WERI-Rb-1 (cell line): ENCODE results near the gene ERP27.

Source experiments
- DNase-seq: peaks from one replicate; pipeline ENCODE4 v3.0.0-alpha.2; 2020
- H3K27ac ChIP-seq: fragments of 250-450 bp; sonication (Bioruptor Pico); 2 replicates; pipeline ENCODE4 v1.5.1; 2020; ENCODE audit warnings: mild to moderate bottlenecking, moderate library complexity
- H3K27me3 ChIP-seq: fragments of 250-450 bp; sonication (Bioruptor Pico); 2 replicates; pipeline ENCODE4 v1.5.1; 2021; ENCODE audit warnings: mild to moderate bottlenecking, low read depth, moderate library complexity; ENCODE audit not compliant: insufficient read depth, severe bottlenecking
- H3K36me3 ChIP-seq: fragments of 250-450 bp; sonication (Bioruptor Pico); 2 replicates; pipeline ENCODE4 v1.5.1; 2020; ENCODE audit warnings: mild to moderate bottlenecking, moderate library complexity
- H3K4me3 ChIP-seq: 2 replicates; pipeline ENCODE4 v1.5.1; 2011; ENCODE audit warnings: low read depth, mild to moderate bottlenecking, control low read depth, low read length
- H3K9me3 ChIP-seq: fragments of 250-450 bp; sonication (Bioruptor Pico); 2 replicates; pipeline ENCODE4 v1.5.1; 2021; ENCODE audit warnings: mild to moderate bottlenecking, moderate library complexity; ENCODE audit not compliant: severe bottlenecking
- TF ChIP-seq, protein P1 (sequence below): IDR thresholded peaks from 2 replicates; pipeline ENCODE4 v1.5.1; 2011; ENCODE audit warnings: low read depth, mild to moderate bottlenecking, control low read depth, inconsistent platforms, low read length

Gene ERP27

DNA sequence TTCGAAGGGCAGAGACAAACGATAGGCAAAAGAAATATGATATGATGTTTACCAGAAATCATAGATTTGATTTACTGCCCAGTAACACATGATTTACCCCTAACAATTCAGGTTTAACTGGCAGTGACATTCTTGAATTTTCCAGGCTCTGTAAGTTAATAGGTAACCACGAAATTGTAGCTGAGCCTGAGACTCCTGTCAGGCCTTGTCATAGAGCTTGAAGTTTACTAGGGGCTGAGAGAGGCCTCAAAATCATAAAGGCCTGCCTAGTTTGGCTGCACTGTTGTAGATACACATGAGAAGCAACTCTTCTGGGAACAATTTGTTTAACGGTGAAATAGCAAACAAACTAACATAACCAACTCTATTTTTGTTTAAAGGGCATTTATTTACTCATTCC lies 3.3 kb downstream of the ERP27 start:
- Histone ChIP-seq H3K27ac (no peak overlapping the region), H3K9me3 (no peaks in the 10 kb centered on the region)

DNA sequence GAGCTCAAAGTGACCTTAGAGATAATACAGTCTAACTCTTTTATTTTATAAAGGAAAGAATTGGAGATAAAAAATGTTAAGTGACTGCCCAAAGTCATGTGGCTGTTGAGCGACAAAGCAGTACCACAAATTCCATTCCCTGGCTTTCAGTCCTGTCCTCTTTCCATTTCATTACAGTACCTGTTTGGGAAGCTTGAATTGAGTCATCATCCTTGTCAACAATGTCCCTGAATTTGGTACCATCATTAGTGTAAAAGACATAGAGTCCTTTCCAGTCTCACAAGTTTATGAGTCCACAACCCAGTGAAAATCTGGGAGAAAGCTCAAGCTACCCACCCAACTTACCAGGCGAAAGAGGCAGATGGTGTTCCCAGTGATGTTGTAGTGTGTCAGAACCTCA lies 3.8 kb downstream of the ERP27 start:
- Histone ChIP-seq H3K27ac (no peak overlapping the region), H3K36me3 (no peaks in the 10 kb centered on the region), H3K4me3 (no peak overlapping the region), H3K27me3 (no peaks in the 10 kb centered on the region), H3K9me3 (no peaks in the 10 kb centered on the region)
- DNase-seq: no peak
- TF ChIP-seq, protein P1, sequence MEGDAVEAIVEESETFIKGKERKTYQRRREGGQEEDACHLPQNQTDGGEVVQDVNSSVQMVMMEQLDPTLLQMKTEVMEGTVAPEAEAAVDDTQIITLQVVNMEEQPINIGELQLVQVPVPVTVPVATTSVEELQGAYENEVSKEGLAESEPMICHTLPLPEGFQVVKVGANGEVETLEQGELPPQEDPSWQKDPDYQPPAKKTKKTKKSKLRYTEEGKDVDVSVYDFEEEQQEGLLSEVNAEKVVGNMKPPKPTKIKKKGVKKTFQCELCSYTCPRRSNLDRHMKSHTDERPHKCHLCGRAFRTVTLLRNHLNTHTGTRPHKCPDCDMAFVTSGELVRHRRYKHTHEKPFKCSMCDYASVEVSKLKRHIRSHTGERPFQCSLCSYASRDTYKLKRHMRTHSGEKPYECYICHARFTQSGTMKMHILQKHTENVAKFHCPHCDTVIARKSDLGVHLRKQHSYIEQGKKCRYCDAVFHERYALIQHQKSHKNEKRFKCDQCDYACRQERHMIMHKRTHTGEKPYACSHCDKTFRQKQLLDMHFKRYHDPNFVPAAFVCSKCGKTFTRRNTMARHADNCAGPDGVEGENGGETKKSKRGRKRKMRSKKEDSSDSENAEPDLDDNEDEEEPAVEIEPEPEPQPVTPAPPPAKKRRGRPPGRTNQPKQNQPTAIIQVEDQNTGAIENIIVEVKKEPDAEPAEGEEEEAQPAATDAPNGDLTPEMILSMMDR: no peak

More for the DNA sequence above, 3.3 kb downstream of the ERP27 start:
- Histone ChIP-seq H3K36me3 (no peaks in the 10 kb centered on the region), H3K4me3 (no peak overlapping the region), H3K27me3 (no peaks in the 10 kb centered on the region)
- DNase-seq: no peak
- TF ChIP-seq, protein P1: no peak

DNA sequence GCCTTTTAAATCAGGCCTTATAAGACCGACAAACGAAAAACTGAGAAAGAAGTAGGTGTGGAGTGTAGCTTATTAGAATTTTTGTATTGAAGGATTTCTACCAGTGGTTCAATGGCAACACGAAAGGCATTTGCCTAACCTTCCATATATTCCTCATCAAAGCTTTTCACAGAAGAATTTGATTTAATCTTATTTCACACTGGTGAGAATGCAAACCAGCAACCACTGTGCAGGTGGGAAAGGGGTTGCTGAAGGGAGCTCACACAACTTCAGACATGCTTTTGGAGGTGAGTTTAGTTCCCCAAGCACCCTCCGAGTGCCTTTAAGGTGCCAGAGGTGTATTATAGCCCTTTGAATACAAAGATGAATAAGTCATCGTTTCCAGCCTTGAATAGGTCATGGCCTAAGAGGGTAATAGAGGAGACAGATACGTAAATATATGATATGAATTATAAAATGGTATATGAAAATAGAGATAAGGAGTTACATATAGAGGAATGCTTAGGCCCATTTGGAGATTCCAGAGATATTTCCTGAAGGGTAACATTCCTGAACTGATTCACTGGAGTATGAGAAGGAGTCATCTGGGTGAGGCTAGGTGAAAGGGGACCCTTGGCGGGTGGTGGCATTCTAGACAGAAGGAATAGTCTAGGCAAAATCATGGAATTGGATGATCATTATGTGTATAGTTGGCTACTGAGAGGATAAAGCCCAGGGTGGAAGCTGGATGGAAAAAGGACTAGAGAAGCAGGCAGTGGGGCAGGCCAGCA lies 6.4 kb downstream of the ERP27 start:
- TF ChIP-seq, protein P1: no peak
- no peak overlapping the region for H3K27ac ChIP-seq
- no peaks in the 10 kb centered on the region for H3K9me3 ChIP-seq
- DNase-seq: no peak
- no peaks in the 10 kb centered on the region for H3K36me3 ChIP-seq
- no peak overlapping the region for H3K4me3 ChIP-seq
- no peaks in the 10 kb centered on the region for H3K27me3 ChIP-seq

DNA sequence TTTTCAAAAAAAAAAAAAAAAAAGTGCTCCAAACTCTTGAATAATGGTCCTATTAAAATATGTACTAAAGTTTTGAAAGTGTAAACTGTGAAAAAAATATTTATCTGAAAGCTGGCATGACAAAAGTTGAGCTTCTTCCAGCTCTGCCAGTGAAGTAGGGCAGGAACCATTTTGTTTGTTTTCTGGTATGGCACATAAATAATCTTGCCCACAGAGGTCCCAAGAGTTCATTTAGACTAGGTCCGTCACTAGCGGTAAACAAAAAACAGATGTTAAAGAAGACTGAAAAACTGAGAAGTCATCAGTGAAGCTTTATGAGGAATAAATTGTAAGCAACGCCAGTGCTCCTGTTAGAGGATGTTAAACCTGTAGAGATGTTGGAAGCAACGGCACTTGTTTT lies 7.0 kb downstream of the ERP27 start:
- no peaks in the 10 kb centered on the region for H3K27me3 ChIP-seq
- TF ChIP-seq, protein P1: no peak
- no peaks in the 10 kb centered on the region for H3K36me3 ChIP-seq
- H3K4me3 ChIP-seq: no peak overlapping the region
- H3K9me3 ChIP-seq: no peaks in the 10 kb centered on the region
- H3K27ac ChIP-seq: no peak overlapping the region
- DNase-seq: no peak

DNA sequence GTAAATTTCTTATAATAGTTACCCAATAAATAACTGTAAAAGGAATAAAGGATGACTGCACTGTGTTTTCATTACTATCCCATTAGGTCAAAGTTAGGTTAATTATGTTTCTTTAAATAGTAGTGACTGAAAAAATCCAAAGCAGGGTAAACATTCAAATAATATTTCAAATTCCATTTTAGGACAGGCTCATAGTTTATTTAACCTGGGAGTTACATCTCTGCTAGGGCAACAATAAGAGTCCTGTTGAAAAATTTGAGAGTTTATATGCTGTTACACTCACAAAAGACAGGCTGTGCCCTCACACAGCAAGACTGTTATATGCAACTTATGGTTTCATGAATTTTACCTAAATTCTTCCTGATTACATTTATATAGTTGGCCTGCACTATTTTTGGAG lies 8.0 kb downstream of the ERP27 start:
- Histone ChIP-seq H3K9me3 (no peaks in the 10 kb centered on the region), H3K4me3 (no peak overlapping the region), H3K36me3 (no peaks in the 10 kb centered on the region), H3K27ac (no peak overlapping the region), H3K27me3 (no peaks in the 10 kb centered on the region)
- DNase-seq: no peak
- TF ChIP-seq, protein P1: no peak

DNA sequence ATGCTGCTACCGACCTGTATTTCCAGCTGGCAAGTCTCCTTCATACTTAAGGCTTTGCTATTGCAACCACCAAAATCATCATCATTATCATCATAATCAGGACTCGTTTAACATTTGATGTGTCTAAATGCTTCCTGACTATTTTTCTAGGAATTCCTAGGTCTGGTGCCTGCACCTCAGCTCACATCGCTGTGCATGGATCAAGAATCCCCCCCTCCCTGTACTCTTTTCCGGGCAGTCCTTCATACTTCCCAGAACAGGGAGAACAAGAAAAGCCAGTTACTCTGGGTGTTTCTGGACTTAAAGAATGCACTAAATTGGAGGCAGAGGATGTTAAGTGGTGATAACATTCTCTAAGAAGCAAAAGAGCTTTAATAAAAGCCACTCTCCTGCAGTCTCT lies 9.4 kb downstream of the ERP27 start:
- Histone ChIP-seq H3K36me3 (no peaks in the 10 kb centered on the region), H3K27ac (no peak overlapping the region), H3K4me3 (no peak overlapping the region), H3K9me3 (no peaks in the 10 kb centered on the region), H3K27me3 (no peaks in the 10 kb centered on the region)
- TF ChIP-seq, protein P1: no peak
- no peak for DNase-seq
